ENCODE data around the gene GIMAP6. TPM values are rescaled to one million over a fixed set of nuclear protein-coding genes. Genes with fewer than 3 reads are reported as not detected.

The GIMAP6 gene
- total and polyA plus RNA-seq, 2 experiments from 2014 or later, result not detected

- in situ Hi-C loops (cut with MboI), result no loop called here
Measured at GRCh38 chr7:150633926-150634325, 1.7 kb upstream of the GIMAP6 start.

GRCh38 chr7:150631084-150631826 is 930 bp downstream of the GIMAP6 start:
- in situ Hi-C loops (cut with MboI), result no loop called here
- no peak for DNase-seq
- Histone ChIP-seq H3K36me3 (ENCODE audit: low read depth) (no peaks in the 10 kb centered on the region), H3K4me2 (ENCODE audit: unreplicated experiment) (no peak overlapping the region), H3F3A (ENCODE audit: insufficient read depth) (no peaks in the 10 kb centered on the region), H3K4me1 (ENCODE audit: insufficient read depth) (no peaks in the 10 kb centered on the region), H3K9me3 (ENCODE audit: low read depth) (no peaks in the 10 kb centered on the region), H3K9ac (no peak overlapping the region), H4K20me1 (ENCODE audit: insufficient read depth) (no peaks in the 10 kb centered on the region), H3K9me2 (ENCODE audit: insufficient read depth) (no peaks in the 10 kb centered on the region), H3K79me2 (ENCODE audit: insufficient read depth) (no peaks in the 10 kb centered on the region), H3K4me3 (no peak overlapping the region), H2AFZ (no peak overlapping the region), H3K27me3 (replicated peaks; ENCODE audit: insufficient read depth) (no peaks in the 10 kb centered on the region), H3K27ac (no peak overlapping the region)
- 16 to 26% methylated on average over 8 of the region's 8 CpGs for WGBS, 2 experiments (ENCODE audit: low coverage in 1 of 2, low lambda C conversion rate in 2 of 2, missing lambda C conversion rate in 2 of 2)
- no peak for TF ChIP-seq EZH2phosphoT487 (IDR thresholded peaks at IDR 0.05; ENCODE audit: insufficient read depth, low read depth)
- TF ChIP-seq EZH2 (IDR thresholded peaks at IDR 0.05; ENCODE audit: insufficient read depth, poor library complexity, severe bottlenecking), result no peak

More at GRCh38 chr7:150633926-150634325, 1.7 kb upstream of the GIMAP6 start:
- Histone ChIP-seq H3K9me3 (ENCODE audit: low read depth) (no peaks in the 10 kb centered on the region), H3K4me2 (ENCODE audit: unreplicated experiment) (no peak overlapping the region), H4K20me1 (ENCODE audit: insufficient read depth) (no peaks in the 10 kb centered on the region), H2AFZ (no peak overlapping the region), H3K4me3 (no peak overlapping the region), H3K36me3 (ENCODE audit: low read depth) (no peaks in the 10 kb centered on the region), H3K4me1 (ENCODE audit: insufficient read depth) (no peaks in the 10 kb centered on the region), H3F3A (ENCODE audit: insufficient read depth) (no peaks in the 10 kb centered on the region), H3K9me2 (ENCODE audit: insufficient read depth) (no peaks in the 10 kb centered on the region), H3K79me2 (ENCODE audit: insufficient read depth) (no peaks in the 10 kb centered on the region), H3K9ac (no peak overlapping the region), H3K27ac (no peak overlapping the region), H3K27me3 (replicated peaks; ENCODE audit: insufficient read depth) (no peaks in the 10 kb centered on the region)
- TF ChIP-seq EZH2 (IDR thresholded peaks at IDR 0.05; ENCODE audit: insufficient read depth, poor library complexity, severe bottlenecking) (no peak), EZH2phosphoT487 (IDR thresholded peaks at IDR 0.05; ENCODE audit: insufficient read depth, low read depth) (no peak)
- DNase-seq, result no peak
- 0 to 3% methylated on average over 1 of the region's 1 CpG for WGBS, 2 experiments (ENCODE audit: low coverage in 1 of 2, low lambda C conversion rate in 2 of 2, missing lambda C conversion rate in 2 of 2)

- H3K79me2 ChIP-seq (ENCODE audit: insufficient read depth), result no peaks in the 10 kb centered on the region
- no peaks in the 10 kb centered on the region for H3K9me2 ChIP-seq (ENCODE audit: insufficient read depth)
- no peak overlapping the region for H2AFZ ChIP-seq
- H3K4me2 ChIP-seq (ENCODE audit: unreplicated experiment), result no peak overlapping the region
- H3K4me1 ChIP-seq (ENCODE audit: insufficient read depth), result no peaks in the 10 kb centered on the region
- no peaks in the 10 kb centered on the region for H3F3A ChIP-seq (ENCODE audit: insufficient read depth)
- no peaks in the 10 kb centered on the region for H3K36me3 ChIP-seq (ENCODE audit: low read depth)
- H3K4me3 ChIP-seq, result no peak overlapping the region
- in situ Hi-C loops (cut with MboI), result no loop called here
- H3K27ac ChIP-seq, result no peak overlapping the region
- WGBS, 2 experiments (ENCODE audit: low coverage in 1 of 2, low lambda C conversion rate in 2 of 2, missing lambda C conversion rate in 2 of 2), result 16 to 20% methylated on average over 9 of the region's 9 CpGs
- no peaks in the 10 kb centered on the region for H3K9me3 ChIP-seq (ENCODE audit: low read depth)
- no peaks in the 10 kb centered on the region for H4K20me1 ChIP-seq (ENCODE audit: insufficient read depth)
- H3K9ac ChIP-seq, result no peak overlapping the region
- TF ChIP-seq EZH2phosphoT487 (IDR thresholded peaks at IDR 0.05; ENCODE audit: insufficient read depth, low read depth) (no peak), EZH2 (IDR thresholded peaks at IDR 0.05; ENCODE audit: insufficient read depth, poor library complexity, severe bottlenecking) (no peak)
- no peaks in the 10 kb centered on the region for H3K27me3 ChIP-seq (replicated peaks; ENCODE audit: insufficient read depth)
- no peak for DNase-seq
Measured at GRCh38 chr7:150629347-150629746, 2.8 kb downstream of the GIMAP6 start.

- in situ Hi-C loops (cut with MboI), result no loop called here
- H2AFZ ChIP-seq, result no peak overlapping the region
- H3K36me3 ChIP-seq (ENCODE audit: low read depth), result no peaks in the 10 kb centered on the region
- H3K27ac ChIP-seq, result no peak overlapping the region
- H3K4me1 ChIP-seq (ENCODE audit: insufficient read depth), result no peaks in the 10 kb centered on the region
- no peaks in the 10 kb centered on the region for H3F3A ChIP-seq (ENCODE audit: insufficient read depth)
- H3K4me3 ChIP-seq, result no peak overlapping the region
- no peak overlapping the region for H3K9ac ChIP-seq
- H3K4me2 ChIP-seq (ENCODE audit: unreplicated experiment), result no peak overlapping the region
- H4K20me1 ChIP-seq (ENCODE audit: insufficient read depth), result no peaks in the 10 kb centered on the region
- WGBS, 2 experiments (ENCODE audit: low coverage in 1 of 2, low lambda C conversion rate in 2 of 2, missing lambda C conversion rate in 2 of 2), result 49 to 51% methylated on average over 17 to 18 of the region's 18 CpGs
- no peaks in the 10 kb centered on the region for H3K27me3 ChIP-seq (replicated peaks; ENCODE audit: insufficient read depth)
- DNase-seq, result no peak
- TF ChIP-seq EZH2phosphoT487 (IDR thresholded peaks at IDR 0.05; ENCODE audit: insufficient read depth, low read depth) (no peak), EZH2 (IDR thresholded peaks at IDR 0.05; ENCODE audit: insufficient read depth, poor library complexity, severe bottlenecking) (no peak)
- no peaks in the 10 kb centered on the region for H3K9me2 ChIP-seq (ENCODE audit: insufficient read depth)
- H3K79me2 ChIP-seq (ENCODE audit: insufficient read depth), result no peaks in the 10 kb centered on the region
- no peaks in the 10 kb centered on the region for H3K9me3 ChIP-seq (ENCODE audit: low read depth)
Measured at GRCh38 chr7:150627959-150628358, 4.2 kb downstream of the GIMAP6 start.

Data from GM23248 (cell line).